ENCODE data around the gene RGS3.

DNA sequence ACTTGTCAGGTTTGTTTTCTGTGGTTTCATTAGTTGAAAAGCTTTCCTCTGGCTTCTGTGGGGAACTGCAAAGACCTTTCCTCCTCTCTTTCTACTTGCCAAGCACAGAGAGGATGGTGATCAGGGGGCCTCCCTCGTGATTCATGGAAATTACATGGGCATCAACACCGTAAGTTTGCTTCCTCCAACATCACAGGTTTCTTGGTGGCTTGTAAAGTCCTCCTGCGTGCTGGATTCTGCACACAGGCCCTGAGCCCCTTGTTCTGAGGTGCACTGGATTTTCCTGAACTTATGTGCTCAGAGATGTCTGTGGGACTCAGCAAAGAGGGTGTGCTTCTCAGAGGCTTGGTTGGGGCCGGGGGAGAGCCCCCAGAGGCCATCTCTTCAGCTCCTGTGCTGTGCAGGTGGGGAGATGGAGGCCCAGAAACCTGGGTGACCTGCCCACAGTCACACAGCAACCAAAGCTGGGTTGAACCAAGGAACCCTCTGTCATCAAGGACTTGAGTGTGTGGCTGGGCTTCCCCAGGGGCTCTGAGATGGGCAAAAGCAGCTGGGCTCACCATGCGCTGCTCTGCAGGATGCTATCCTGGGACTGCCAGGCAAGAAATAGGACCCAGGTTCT, 36.5 kb downstream of the RGS3 start:
- TF ChIP-seq POLR2A (IDR thresholded peaks at IDR 0.05; ENCODE audit: low read length) (no peak), GATA1 (IDR thresholded peaks at IDR 0.05; ENCODE audit: low read depth, low read length) (no peak)

All from erythroblast (primary cell).